Adrenal gland (tissue), 5 donors: ENCODE data around the gene SLC4A3.

Experiments
- POLR2A ChIP-seq, 2 donors: fragments of 450-650 bp; IDR thresholded peaks; one replicate each; pipeline ENCODE4 v1.6.1; 2017; ENCODE audit warnings: antibody characterized with exemption in 2 of 2, mild to moderate bottlenecking in 2 of 2, moderate library complexity in 1 of 2
- TF ChIP-seq, protein P1 (sequence below), 6 experiments: fragments of 450-650 bp in 4 of 6; fragments of 200-600 bp in 2 of 6; sonication (generic) in 1 of 6; IDR thresholded peaks; 1 replicate in 5 of 6; 2 replicates in 1 of 6; pipeline versions ENCODE4 v1.5.1 to v1.8.0; 2016 to 2021; ENCODE audit warnings: antibody characterized with exemption in 6 of 6, mild to moderate bottlenecking in 2 of 6, moderate library complexity in 1 of 6
- donor health status: DM: no; HTN: no; CAD: no.

DNA sequence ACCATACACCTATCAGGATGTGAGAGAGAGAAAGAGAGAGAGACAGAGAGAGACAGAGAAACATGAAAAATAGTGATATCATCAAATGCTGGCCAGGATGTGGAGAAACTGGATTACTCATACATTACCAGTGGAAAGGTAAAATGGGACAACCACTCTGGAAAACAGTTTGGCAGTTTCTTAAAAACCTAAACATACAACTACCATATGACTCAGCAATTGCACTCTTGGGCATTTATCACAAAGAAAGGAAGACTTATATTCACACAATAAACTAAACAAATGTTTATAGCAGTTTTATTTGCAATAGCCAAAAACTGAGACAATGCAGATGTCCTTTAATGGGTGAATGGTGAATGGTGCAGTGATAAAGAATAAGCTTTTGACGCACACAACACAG, 29.1 kb downstream of the SLC4A3 start:
- TF ChIP-seq, protein P1, sequence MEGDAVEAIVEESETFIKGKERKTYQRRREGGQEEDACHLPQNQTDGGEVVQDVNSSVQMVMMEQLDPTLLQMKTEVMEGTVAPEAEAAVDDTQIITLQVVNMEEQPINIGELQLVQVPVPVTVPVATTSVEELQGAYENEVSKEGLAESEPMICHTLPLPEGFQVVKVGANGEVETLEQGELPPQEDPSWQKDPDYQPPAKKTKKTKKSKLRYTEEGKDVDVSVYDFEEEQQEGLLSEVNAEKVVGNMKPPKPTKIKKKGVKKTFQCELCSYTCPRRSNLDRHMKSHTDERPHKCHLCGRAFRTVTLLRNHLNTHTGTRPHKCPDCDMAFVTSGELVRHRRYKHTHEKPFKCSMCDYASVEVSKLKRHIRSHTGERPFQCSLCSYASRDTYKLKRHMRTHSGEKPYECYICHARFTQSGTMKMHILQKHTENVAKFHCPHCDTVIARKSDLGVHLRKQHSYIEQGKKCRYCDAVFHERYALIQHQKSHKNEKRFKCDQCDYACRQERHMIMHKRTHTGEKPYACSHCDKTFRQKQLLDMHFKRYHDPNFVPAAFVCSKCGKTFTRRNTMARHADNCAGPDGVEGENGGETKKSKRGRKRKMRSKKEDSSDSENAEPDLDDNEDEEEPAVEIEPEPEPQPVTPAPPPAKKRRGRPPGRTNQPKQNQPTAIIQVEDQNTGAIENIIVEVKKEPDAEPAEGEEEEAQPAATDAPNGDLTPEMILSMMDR (IDR thresholded peaks at IDR 0.05) = no peak
- no peak for TF ChIP-seq POLR2A (IDR thresholded peaks at IDR 0.05)
